Esophagus (tissue), 2 donors: ENCODE results near the gene CGB5. TPM values are rescaled to one million over a fixed set of nuclear protein-coding genes. Genes with fewer than 3 reads are reported as not detected.
A peak's percentile ranks its signal among the peaks of the same experiment; 100 is the strongest.

ENCODE experiments used
- H3K27ac ChIP-seq, 2 donors: one replicate each; pipeline ENCODE4 v1.5.1; 2013; ENCODE audit warnings: low read depth in 2 of 2, mild to moderate bottlenecking in 2 of 2, inconsistent platforms in 1 of 2, low read length in 1 of 2, moderate library complexity in 1 of 2
- H3K27me3 ChIP-seq, 2 donors: one replicate each; pipeline ENCODE4 v1.6.1; 2013; ENCODE audit warnings: low read length in 2 of 2, control low read depth in 1 of 2, mild to moderate bottlenecking in 1 of 2; ENCODE audit not compliant: insufficient read depth in 2 of 2, control insufficient read depth in 1 of 2
- H3K36me3 ChIP-seq, 2 donors: one replicate each; pipeline ENCODE4 v1.6.1; 2013; ENCODE audit warnings: low read length in 1 of 2; ENCODE audit not compliant: control insufficient read depth in 2 of 2, insufficient read depth in 2 of 2
- H3K4me1 ChIP-seq, 2 donors: one replicate each; pipeline ENCODE4 v1.6.1; 2013; ENCODE audit warnings: low read length in 1 of 2; ENCODE audit not compliant: control insufficient read depth in 2 of 2, insufficient read depth in 2 of 2
- H3K4me3 ChIP-seq, 2 donors: one replicate each; pipeline ENCODE4 v1.5.1; 2013; ENCODE audit warnings: low read length in 2 of 2, mild to moderate bottlenecking in 2 of 2, low read depth in 1 of 2, moderate library complexity in 1 of 2
- H3K9me3 ChIP-seq, 2 donors: one replicate each; pipeline ENCODE4 v1.6.1; 2013; ENCODE audit warnings: mild to moderate bottlenecking in 2 of 2, low read depth in 1 of 2, low read length in 1 of 2, moderate library complexity in 1 of 2; ENCODE audit not compliant: control insufficient read depth in 2 of 2, insufficient read depth in 1 of 2
- WGBS, 2 donors: extraction: QIAGEN DNeasy Blood & Tissue Kit; methylation state at CpG; one replicate each; pipeline ENCODE4 v1.1.7; 2013; 5-methylcytosine and 5-hydroxymethylcytosine counted together
- polyA plus RNA-seq, 2 donors: library from polyadenylated mRNA; stranded (reverse); fragments of 200-250 nt; gene quantifications; one replicate each; pipeline ENCODE4 v1.2.3, GENCODE V29; 2013
- donor health status: healthy with polysubstance abuse.
- donor health status: Bipolar disorder and iron deficiency.

The CGB5 gene
- polyA plus RNA-seq, 2 donors, result 0.39 TPM; not detected in 1

DNA sequence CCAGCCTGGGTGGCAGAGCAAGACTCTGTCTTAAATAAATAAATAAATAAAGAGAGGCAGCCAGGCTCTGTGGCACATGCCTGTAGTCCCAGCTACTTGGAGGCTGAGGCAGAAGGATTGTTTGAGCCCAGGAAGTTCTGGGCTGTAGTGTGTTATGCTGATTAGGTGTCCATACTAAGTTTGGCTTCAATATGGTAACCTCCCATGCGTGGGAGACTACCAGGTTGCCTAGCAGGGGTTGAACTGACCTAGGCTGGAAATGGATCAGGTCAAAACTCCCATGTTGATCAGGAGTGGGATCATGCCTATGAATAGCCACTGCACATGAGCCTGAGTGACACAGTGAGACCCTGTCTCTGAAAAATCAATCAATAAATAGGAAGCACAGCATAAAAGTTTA lies 37.6 kb downstream of the CGB5 start:
- 88 to 90% methylated on average over 1 of the region's 1 CpG for WGBS, 2 donors
- Histone ChIP-seq H3K4me3 (no peak overlapping the region), H3K27me3 (no peaks in the 10 kb centered on the region), H3K36me3 (peaks cover 0 to under 1% of the 10 kb centered on the region in 2 donors), H3K27ac (no peak overlapping the region), H3K4me1 (peaks cover 0 to 1% of the 10 kb centered on the region in 2 donors), H3K9me3 (no peaks in the 10 kb centered on the region)

DNA sequence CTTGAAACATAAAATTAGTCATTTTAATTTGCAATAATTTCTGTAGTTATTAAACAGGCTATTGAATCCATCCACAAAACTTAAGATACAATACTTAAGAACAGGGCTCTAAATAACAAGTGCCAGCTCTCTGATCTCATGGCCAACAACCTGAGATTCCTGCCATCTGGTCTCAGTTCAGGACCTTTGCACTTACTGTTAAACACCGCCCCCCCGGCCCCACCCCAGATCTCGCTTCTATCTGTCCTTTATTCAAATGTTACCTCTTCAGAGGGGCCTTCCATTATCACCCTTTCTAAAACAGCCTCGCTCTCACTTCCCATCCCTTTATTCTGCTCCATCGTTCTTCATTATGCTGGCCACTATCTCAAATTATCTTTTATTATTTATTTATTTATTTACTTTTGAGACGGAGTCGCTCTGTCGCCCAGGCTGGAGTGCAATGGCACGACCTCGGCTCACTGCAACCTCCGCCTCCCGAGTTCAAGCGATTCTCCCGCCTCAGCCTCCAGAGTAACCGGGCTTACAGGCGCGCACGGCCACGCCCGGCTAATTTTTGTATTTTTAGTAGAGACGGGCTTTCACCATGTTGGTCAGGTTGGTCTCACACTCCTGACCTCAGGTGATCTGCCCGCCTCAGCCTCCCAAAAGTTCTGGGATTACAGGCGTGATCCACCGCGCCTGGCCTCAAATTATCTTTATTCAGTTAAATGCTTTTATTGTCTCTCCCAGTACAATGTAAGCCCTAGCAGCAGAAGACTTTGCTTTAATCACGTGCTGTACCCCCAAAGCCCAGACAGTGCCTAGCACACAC lies 40.8 kb downstream of the CGB5 start:
- peak overlapping the region; percentile 77 to 92 for H3K27ac ChIP-seq
- peaks cover 0 to 8% of the 10 kb centered on the region in 2 donors for H3K36me3 ChIP-seq
- H3K4me1 ChIP-seq, result peaks cover 3 to 4% of the 10 kb centered on the region in 2 donors
- peak overlapping the region; percentile 88 to 94 for H3K4me3 ChIP-seq
- H3K9me3 ChIP-seq, result no peaks in the 10 kb centered on the region
- no peaks in the 10 kb centered on the region for H3K27me3 ChIP-seq
- WGBS, 2 donors, result 53 to 62% methylated on average over 26 of the region's 26 CpGs

- WGBS, 2 donors, result 0% methylated on average over 86 to 89 of the region's 89 CpGs
- H3K27ac ChIP-seq, result peak within 1 kb of the TSS; percentile 77 to 92
Measured at GRCh38 chr19:49085020-49085867, 41.6 kb downstream of the CGB5 start, which contains the start of gene SNRNP70. Gene SNRNP70, plus strand, starts transcription at chr19:49085451. Its CDS starts 964 bp downstream, at chr19:49086415.

DNA sequence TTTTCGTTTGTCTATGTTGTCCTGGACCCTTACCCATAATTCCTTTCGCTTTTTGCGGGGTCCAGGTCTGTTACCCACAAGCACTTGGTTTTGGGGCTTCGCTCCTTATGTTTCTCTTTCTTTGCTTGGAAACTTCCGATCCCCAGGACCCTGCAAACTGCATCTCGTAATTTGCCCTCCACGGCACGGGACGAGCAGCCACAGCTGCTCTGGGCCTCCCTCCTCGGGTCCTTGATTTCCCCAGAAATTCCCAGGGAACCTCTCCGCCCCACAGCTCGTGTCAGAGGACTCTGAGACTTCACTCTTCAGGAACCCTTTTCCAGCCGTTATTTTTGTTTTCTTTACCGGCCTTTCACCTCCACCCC lies 42.2 kb downstream of the CGB5 start:
- Histone ChIP-seq H3K36me3 (peaks cover 8 to 16% of the 10 kb centered on the region in 2 donors), H3K4me3 (peak overlapping the region; percentile 88 to 94), H3K27me3 (no peaks in the 10 kb centered on the region), H3K9me3 (no peaks in the 10 kb centered on the region), H3K4me1 (peaks cover 3 to 4% of the 10 kb centered on the region in 2 donors), H3K27ac (peak overlapping the region; percentile 77 to 92)
- 0 to 1% methylated on average over 14 of the region's 14 CpGs for WGBS, 2 donors

More at GRCh38 chr19:49085020-49085867, 41.6 kb downstream of the CGB5 start, which contains the start of gene SNRNP70:
- H3K27me3 ChIP-seq, result no peaks in the 10 kb centered on the region
- H3K36me3 ChIP-seq, result peaks cover 2 to 10% of the 10 kb centered on the region in 2 donors
- no peaks in the 10 kb centered on the region for H3K9me3 ChIP-seq
- H3K4me1 ChIP-seq, result peaks cover 3 to 4% of the 10 kb centered on the region in 2 donors
- H3K4me3 ChIP-seq, result peak within 1 kb of the TSS; percentile 88 to 94

DNA sequence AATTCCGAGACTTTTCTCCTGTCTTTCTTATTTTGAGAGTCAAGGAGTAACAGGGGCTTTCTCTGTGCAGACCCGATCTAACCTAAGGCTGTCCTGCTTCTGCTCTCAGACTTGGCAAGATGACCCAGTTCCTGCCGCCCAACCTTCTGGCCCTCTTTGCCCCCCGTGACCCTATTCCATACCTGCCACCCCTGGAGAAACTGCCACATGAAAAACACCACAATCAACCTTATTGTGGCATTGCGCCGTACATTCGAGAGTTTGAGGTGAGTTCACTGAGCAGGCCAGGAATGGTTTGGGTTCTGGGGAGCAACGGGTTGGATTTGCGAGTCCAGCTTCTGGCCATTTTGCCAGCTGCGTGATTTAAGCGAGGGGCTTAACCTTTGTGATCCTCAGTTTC lies 42.6 kb downstream of the CGB5 start:
- Histone ChIP-seq H3K4me1 (peaks cover 3 to 4% of the 10 kb centered on the region in 2 donors), H3K4me3 (peak overlapping the region; percentile 88 to 94), H3K27me3 (no peaks in the 10 kb centered on the region), H3K36me3 (peaks cover 9 to 20% of the 10 kb centered on the region in 2 donors), H3K27ac (peak overlapping the region in 1 of 2 donors; percentile 16), H3K9me3 (no peaks in the 10 kb centered on the region)
- 32% methylated on average over 11 of the region's 11 CpGs for WGBS, 2 donors

DNA sequence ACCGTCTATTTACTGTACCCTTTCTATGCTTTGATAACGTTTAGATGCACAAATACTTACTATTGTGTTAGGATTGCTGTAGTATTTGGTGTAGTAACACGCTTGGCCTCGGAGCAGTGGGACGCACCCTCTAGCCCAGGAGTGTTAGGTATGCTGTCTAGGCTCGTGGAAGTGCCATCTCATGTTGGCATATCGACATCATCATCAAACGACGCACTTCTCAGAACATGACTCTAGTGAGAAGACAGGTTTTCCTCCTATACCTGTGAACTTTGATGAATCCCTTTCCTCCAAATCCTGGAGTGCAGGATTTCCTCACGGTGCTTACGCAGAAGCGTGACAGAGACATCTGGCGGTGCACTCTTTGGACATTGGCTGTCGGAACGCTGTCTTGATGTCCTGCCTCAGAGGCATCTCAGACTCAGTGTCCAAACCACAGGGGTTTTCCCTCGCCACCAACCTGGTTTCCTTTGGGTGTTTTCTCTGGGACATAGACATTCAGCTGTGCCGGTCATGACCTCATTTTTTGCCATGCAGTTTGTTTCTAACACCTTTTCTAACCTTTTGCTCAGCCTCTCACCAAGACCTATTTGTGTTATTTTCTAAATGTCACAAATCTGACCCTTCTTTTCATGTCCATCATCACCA lies 47.9 kb downstream of the CGB5 start:
- no peak overlapping the region for H3K4me3 ChIP-seq
- H3K27ac ChIP-seq, result no peak overlapping the region
- H3K4me1 ChIP-seq, result peaks cover under 1 to 5% of the 10 kb centered on the region in 2 donors
- H3K36me3 ChIP-seq, result peaks cover 13 to 26% of the 10 kb centered on the region in 2 donors
- no peaks in the 10 kb centered on the region for H3K27me3 ChIP-seq
- 88 to 89% methylated on average over 17 of the region's 17 CpGs for WGBS, 2 donors
- H3K9me3 ChIP-seq, result no peaks in the 10 kb centered on the region

DNA sequence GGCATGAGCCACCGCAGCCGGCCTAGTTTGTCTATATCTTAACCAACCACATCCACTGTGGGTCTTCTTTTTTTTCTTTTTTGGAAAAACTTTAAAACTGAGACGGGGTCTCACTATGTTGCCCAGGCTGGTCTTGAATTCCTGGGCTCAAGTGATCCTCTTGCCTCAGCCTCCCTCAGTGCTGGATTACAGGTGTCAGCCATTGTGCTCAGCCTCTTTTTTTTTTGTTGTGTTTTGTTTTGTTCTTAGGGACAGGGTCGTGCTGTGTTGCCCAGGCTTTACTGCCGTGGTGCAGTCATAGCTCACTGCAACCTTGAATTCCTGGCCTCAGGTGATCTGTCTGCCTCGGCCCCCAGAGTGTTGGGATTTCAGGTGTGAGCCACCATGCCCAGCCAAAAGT lies 49.0 kb downstream of the CGB5 start:
- Histone ChIP-seq H3K27ac (no peak overlapping the region), H3K4me1 (peaks cover 0 to 3% of the 10 kb centered on the region in 2 donors), H3K9me3 (no peaks in the 10 kb centered on the region), H3K36me3 (peaks cover 13 to 24% of the 10 kb centered on the region in 2 donors), H3K4me3 (no peak overlapping the region), H3K27me3 (no peaks in the 10 kb centered on the region)
- 88 to 90% methylated on average over 6 of the region's 6 CpGs for WGBS, 2 donors
